Smooth muscle cell of trachea (primary cell): Measurements from ENCODE around the gene GAS5. TPM values are rescaled to one million over a fixed set of nuclear protein-coding genes. Genes with fewer than 3 reads are reported as not detected.

Experiments used
- total RNA-seq: library from RNA; depleted of rRNA; stranded (reverse); fragments of >200 nt; gene quantifications from 2 replicates; pipeline ENCODE4 v1.2.1, GENCODE V29; 2014

The GAS5 gene
- total RNA-seq: 325 and 387 TPM in 2 replicates

DNA sequence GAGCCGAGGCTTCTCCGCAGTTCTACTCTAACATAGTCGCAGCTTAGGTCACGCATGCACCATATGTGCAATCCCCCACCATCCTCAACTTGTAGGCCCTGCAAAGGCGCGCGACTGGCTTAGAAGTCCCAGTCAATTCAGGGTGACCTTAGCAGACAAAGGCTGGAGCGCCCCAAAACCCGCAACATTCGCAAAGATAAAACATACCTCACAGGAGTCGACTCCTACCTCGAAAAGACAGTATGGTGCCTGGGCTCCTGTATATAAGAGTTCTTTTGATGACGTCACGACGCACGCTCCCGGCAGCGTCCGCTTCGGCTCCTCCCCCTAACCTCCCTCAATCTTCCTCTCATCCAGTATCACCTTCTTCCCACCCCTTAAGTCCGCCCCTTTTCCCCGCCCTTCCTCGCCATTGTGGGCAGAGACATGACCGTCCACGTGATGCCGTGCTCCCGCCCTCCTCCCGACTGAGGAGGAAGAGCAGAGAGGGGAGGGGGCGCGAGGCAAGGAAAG lies at the start of gene GAS5:
GAS5 (minus strand) TSS at position 237 of the 513 bp plus-strand sequence.

DNA sequence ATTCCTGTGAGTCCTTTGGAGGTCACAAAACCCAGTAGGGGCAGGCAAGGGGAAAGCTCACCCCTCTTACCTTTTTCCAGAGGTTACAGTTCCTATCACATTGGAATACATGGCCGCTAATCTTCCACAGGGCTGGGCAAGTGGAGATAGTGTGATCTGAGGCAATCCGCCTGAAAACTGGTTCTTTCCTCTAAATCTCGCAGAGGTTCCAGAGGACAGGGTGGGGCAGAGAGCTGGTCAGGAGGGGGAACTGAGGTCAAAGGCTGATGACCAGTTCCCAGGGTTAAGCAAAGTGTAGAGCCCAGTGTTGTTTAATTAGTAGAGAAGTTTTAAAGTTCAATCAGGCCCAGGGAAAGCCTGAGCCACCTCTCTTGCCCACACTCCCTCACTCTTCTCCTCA lies 49.4 kb upstream of the GAS5 start, which contains the start of gene SERPINC1:
SERPINC1 (minus strand) TSS at position 179 of the 400 bp plus-strand sequence; CDS start at position 111, 68 bp downstream.

DNA sequence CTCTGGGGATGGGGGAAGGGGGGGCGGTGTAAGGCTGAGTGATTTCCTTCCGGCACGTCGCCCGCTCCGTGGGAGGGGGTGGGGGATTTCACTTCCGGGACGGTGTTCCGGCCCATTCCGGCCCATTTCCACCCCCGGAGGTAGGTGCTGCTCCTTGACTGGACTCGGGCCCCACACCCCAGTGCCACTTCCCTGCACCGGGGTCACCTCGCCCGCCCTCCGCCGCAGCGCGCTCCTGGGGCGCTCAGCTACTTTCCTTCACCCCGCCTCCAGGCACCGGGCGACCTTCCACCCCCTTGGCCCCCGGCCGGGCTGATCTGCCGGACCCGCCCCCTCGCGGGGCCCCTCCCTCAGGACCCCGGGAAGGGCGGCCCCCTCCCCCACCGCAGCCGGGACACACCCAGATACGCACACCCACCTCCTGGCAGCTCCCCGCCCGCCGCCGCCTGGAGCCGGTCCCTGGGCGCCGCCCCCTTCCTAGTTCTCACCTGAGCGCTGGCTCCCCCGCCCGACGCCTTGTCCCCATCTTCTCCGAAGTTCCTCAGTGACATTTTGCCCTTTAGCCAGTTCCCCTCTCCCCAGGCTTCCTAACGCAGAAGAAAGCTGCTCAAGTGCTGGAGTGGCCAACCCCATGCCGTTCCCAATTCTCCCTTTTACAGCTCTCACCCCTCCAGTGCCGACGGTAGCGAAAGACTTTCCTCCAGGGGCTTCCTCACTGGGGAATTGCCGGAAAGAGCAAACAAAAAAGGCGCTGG lies 654 bp upstream of the GAS5 start, which contains the start of gene ZBTB37:
ZBTB37 (plus strand) TSS at position 115 of the 755 bp plus-strand sequence. CDS start 1,846 bp downstream, outside the sequence.

DNA sequence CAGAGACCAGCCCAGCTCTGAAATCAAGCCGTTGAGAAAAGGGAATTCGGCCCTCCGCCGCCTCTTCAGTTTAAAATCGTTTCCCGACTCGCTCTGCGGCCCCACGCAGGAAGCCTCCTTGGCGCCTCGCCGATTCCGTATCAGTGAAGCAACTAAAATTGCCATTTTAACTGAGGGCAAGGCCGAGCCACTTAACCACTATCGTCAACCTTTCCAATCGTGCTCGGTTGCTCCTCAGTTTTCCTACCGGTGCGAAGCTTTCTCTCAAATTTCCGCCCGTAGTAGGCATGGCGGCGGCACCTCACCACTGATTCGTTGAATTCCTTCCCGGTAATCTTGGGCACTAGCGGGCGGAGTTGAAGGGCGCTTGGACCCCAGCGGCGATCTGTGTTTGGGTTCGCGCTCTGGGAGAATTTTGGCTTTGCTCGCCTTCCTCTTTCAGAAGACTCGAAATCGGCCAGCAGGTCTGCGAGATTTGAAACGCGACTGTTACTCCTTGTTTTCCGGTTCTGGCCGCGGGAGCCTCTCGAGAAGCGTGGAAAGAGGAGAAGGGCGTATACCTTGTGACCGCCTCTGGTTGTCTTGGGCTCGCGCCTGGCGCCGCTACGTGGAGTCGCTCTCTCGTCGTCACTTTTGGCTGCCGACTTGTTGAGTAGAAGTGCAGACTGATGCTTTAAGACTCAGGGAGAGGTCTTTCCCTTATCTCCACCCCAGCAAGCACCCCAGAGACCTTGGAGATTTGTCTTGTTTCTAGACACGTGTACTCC lies 43.3 kb downstream of the GAS5 start, which contains the start of the genes CENPL and DARS2:
CENPL (minus strand) TSS at position 569 of the 767 bp plus-strand sequence. CDS start 13,584 bp downstream, outside the sequence.
DARS2 (plus strand) TSS at position 359 of the 767 bp plus-strand sequence. CDS start 557 bp downstream, outside the sequence.

Other genes with a start within 250 kb of the GAS5 start
- not detected in 2 replicates for gene TEX50, start 232.7 kb downstream of the GAS5 start, total RNA-seq
- gene ANKRD45, start 198.1 kb downstream of the GAS5 start, total RNA-seq: 0.29 and 0.83 TPM in 2 replicates
- 41.0 and 52.9 TPM in 2 replicates for gene KLHL20, start 153.0 kb downstream of the GAS5 start, total RNA-seq
- gene DARS2, start 43.3 kb downstream of the GAS5 start, total RNA-seq: 20.0 and 31.0 TPM in 2 replicates
- gene CENPL, start 43.1 kb downstream of the GAS5 start, total RNA-seq: 7.8 and 25.6 TPM in 2 replicates
- 7.6 and 8.6 TPM in 2 replicates for gene ZBTB37, start 391 bp upstream of the GAS5 start, total RNA-seq
- gene SERPINC1, start 49.3 kb upstream of the GAS5 start, total RNA-seq: 0.17 TPM in 1 of 2 replicates, not detected in the other
- 19.4 and 24.4 TPM in 2 replicates for gene RC3H1, start 154.4 kb upstream of the GAS5 start, total RNA-seq